Nucleus accumbens (tissue), 56 donors: ENCODE data around the gene TUBGCP6.
"Not testable (repeated sequence)": the region's sequence is repeated elsewhere in the genome, so short reads cannot be mapped to it uniquely, and the experiment has no call there.

Experiments
- DNase-seq, 56 donors: peaks; one replicate each; lab custom pipeline; 2025; lab: John Stamatoyannopoulos, UW

The TUBGCP6 gene

GRCh38 chr22:50216684-50217520 lies 27.9 kb downstream of the TUBGCP6 start:
- DNase-seq = no peak

- DNase-seq = no peak
Measured at GRCh38 chr22:50216055-50216683, 28.7 kb downstream of the TUBGCP6 start.

GRCh38 chr22:50215297-50216054 lies 29.3 kb downstream of the TUBGCP6 start:
- peak in 1 of 56 donors; percentile 36 for DNase-seq

- no peak for DNase-seq
Measured at GRCh38 chr22:50213263-50213662, 31.6 kb downstream of the TUBGCP6 start.

- DNase-seq = no peak
Measured at GRCh38 chr22:50211147-50211546, 33.7 kb downstream of the TUBGCP6 start.

GRCh38 chr22:50210378-50211139 lies 34.3 kb downstream of the TUBGCP6 start:
- no peak for DNase-seq

GRCh38 chr22:50209893-50210292 lies 34.9 kb downstream of the TUBGCP6 start:
- peak in 23 of 56 donors; percentile 6 to 70 (median 35) for DNase-seq

GRCh38 chr22:50208939-50209892 lies 35.6 kb downstream of the TUBGCP6 start:
- no peak for DNase-seq

- DNase-seq = no peak
Measured at GRCh38 chr22:50208430-50208938, 36.3 kb downstream of the TUBGCP6 start.

GRCh38 chr22:50207383-50208140 lies 37.3 kb downstream of the TUBGCP6 start:
- no peak for DNase-seq

GRCh38 chr22:50206599-50206998 lies 38.2 kb downstream of the TUBGCP6 start:
- DNase-seq = peak in 4 of 56 donors; percentile 35 to 46 (median 41)

GRCh38 chr22:50205781-50206569 lies 38.8 kb downstream of the TUBGCP6 start:
- DNase-seq = no peak

GRCh38 chr22:50204998-50205397 lies 39.8 kb downstream of the TUBGCP6 start:
- not testable (repeated sequence) for DNase-seq

- DNase-seq = no peak
Measured at GRCh38 chr22:50204571-50204970, 40.3 kb downstream of the TUBGCP6 start.

- no peak for DNase-seq
Measured at GRCh38 chr22:50203288-50203687, 41.5 kb downstream of the TUBGCP6 start.

GRCh38 chr22:50202130-50202666 lies 42.6 kb downstream of the TUBGCP6 start:
- no peak for DNase-seq
